ENCODE results near the gene MFF. TPM values are rescaled to one million over a fixed set of nuclear protein-coding genes. Genes with fewer than 3 reads are reported as not detected.

MFF gene, protein sequence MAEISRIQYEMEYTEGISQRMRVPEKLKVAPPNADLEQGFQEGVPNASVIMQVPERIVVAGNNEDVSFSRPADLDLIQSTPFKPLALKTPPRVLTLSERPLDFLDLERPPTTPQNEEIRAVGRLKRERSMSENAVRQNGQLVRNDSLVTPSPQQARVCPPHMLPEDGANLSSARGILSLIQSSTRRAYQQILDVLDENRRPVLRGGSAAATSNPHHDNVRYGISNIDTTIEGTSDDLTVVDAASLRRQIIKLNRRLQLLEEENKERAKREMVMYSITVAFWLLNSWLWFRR
- 115 TPM for total RNA-seq

DNA sequence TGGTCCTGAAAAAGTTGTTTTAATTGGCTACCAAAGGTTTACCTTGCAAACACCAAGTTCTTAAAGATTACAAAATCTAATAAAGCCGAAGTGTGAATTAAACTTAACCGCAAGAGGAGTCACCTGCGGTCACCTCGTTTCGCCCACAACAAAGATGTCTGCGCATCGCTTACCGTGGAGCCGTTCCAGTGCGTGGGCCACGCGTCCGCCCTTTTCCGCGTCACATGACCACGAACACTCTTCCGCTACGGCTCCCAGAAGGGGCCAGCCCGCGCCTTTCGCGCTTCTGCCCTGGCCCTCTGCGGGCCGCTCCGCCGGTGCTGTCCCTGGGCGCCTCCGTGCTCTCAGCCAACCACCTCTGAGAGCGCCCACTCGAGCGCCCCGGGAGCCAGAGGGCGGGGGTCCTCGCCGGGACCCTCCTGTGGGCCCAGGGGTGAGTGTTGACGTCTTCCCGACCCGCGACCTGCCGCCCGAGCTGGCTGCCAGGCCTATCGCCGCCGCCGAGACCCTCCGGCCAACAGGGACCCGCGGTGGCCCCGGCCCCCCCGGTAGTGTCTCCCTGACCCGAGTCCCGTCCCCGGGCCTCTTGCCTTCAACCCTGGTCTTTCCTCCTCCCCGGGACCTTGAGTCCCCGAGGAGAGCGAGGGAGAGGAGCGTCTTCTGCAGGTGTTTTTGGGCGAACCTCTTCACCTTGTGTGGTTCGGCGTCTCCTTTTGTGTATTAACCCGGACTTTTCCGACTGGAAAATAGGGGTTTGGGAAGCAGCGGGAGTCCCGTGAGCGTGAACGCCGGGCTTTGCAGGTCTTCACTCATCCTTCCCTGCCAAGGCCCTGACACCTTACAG is at the start of gene MFF:
TSS of gene MFF (plus strand) at position 257 of the 844 bp plus-strand sequence. CDS start 5,415 bp downstream, outside the sequence.

DNA sequence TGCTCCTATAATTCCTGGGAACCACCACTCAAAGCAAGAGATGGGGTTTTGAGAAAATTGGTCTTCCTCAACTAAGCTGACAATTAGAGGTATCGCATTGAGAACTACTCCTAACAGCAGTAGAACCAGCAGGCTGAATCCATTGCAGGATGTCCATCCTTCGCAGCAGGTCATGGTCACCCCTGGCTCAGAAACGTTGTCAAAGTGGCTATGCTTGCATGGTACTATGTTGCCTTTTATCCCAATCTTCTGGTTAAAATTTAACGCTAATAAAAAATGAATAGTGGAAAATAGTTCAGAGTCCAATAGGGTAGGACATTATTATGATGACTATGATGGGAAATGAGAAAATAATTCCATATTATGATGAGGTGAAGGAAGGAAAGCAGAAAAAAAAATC is 54.0 kb downstream of the MFF start, which contains the start of gene TM4SF20:
TSS of gene TM4SF20 (minus strand) at position 212 of the 400 bp plus-strand sequence. CDS start at position 174, 38 bp downstream.

DNA sequence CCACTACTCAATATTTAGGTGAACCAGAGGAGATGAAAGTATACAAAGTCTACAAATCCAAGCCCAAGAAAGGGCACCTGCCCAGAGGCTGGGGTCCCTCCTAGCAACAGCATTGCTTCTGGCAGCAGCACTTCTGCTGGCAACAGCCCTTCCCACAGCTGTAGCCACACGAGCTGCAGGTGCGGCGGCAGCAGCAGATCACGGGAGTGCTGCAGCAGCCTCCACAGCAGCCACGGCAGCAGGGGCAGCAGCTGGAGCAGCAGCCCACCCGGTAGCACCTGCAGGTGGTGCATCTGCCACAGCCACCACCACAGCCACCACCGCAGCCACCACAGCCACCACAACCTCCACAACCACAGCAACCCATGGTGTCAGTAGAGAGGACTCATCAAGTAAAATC is 62.5 kb downstream of the MFF start, which contains the start of gene SCYGR1:
TSS of gene SCYGR1 (minus strand) at position 367 of the 400 bp plus-strand sequence. CDS start at position 367, 0 bp downstream.

Other genes with a start within 250 kb of the MFF start
- gene COL4A4, start 161.0 kb upstream of the MFF start, total RNA-seq = 2.1 TPM
- 1.8 TPM for gene COL4A3, start 160.6 kb upstream of the MFF start, total RNA-seq
- gene TM4SF20, start 54.1 kb downstream of the MFF start, total RNA-seq = not detected
- not detected for gene SCYGR1, start 62.7 kb downstream of the MFF start, total RNA-seq
- 76.4 TPM for gene AGFG1, start 146.9 kb downstream of the MFF start, total RNA-seq

Data from diencephalon (tissue), 1 donor.